Smooth muscle cell (in vitro differentiated cells): ENCODE measurements around the gene MEGF11. TPM values are rescaled to one million over a fixed set of nuclear protein-coding genes. Genes with fewer than 3 reads are reported as not detected.

Experiments used
- DNase-seq: peaks from one replicate; lab custom pipeline; 2025; ENCODE audit not compliant: unreplicated experiment; lab: John Stamatoyannopoulos, UW
- H2AFZ ChIP-seq: fragments of 200-600 bp; sonication (generic); 2 replicates; pipeline ENCODE4 v1.6.0; 2016; ENCODE audit warnings: antibody characterized with exemption, low read depth, mild to moderate bottlenecking
- H3F3A ChIP-seq: fragments of 200-600 bp; sonication (generic); 2 replicates; pipeline ENCODE4 v1.6.0; 2017; ENCODE audit warnings: antibody characterized with exemption, low read depth
- H3K27ac ChIP-seq: fragments of 200-600 bp; sonication (generic); 2 replicates; pipeline ENCODE4 v1.5.1; 2016; ENCODE audit warnings: low read depth, mild to moderate bottlenecking
- H3K27me3 ChIP-seq: fragments of 200-600 bp; sonication (generic); 2 replicates; pipeline ENCODE4 v1.6.1; 2016; ENCODE audit warnings: low read depth, mild to moderate bottlenecking
- H3K36me3 ChIP-seq: fragments of 200-600 bp; sonication (generic); 2 replicates; pipeline ENCODE4 v1.5.1; 2016; ENCODE audit warnings: low read depth
- H3K4me1 ChIP-seq: fragments of 200-600 bp; sonication (generic); 2 replicates; pipeline ENCODE4 v1.5.1; 2016; ENCODE audit warnings: low read depth
- H3K4me2 ChIP-seq: fragments of 200-600 bp; sonication (generic); 2 replicates; pipeline ENCODE4 v1.6.0; 2016; ENCODE audit warnings: mild to moderate bottlenecking
- H3K4me3 ChIP-seq: fragments of 200-600 bp; sonication (generic); 2 replicates; pipeline ENCODE4 v1.5.1; 2016; ENCODE audit warnings: mild to moderate bottlenecking
- H3K79me2 ChIP-seq: fragments of 200-600 bp; sonication (generic); 2 replicates; pipeline ENCODE4 v1.6.0; 2016; ENCODE audit warnings: low read depth, mild to moderate bottlenecking
- H3K9ac ChIP-seq: fragments of 200-600 bp; sonication (generic); 2 replicates; pipeline ENCODE4 v1.6.0; 2016; ENCODE audit warnings: low read depth
- H3K9me3 ChIP-seq: fragments of 200-600 bp; sonication (generic); replicated peaks from 2 replicates; pipeline ENCODE4 v1.5.1; 2016; ENCODE audit warnings: low read depth
- H4K20me1 ChIP-seq: fragments of 200-600 bp; sonication (generic); 2 replicates; pipeline ENCODE4 v1.6.0; 2016; ENCODE audit warnings: low read depth
- WGBS: methylation state at CpG from one replicate; pipeline ENCODE4 v1.1.7; 2016; ENCODE audit warnings: low lambda C conversion rate; 5-methylcytosine and 5-hydroxymethylcytosine counted together
- polyA plus RNA-seq: library from polyadenylated mRNA; unstranded; fragments of >200 nt; fragmentation: Nextera tagmentation; extraction: Ambion mirVana; gene quantifications from 2 replicates; pipeline ENCODE4 v1.2.1, GENCODE V29; 2016
- total RNA-seq: library from RNA; depleted of rRNA; stranded (reverse); fragments of >200 nt; gene quantifications from 2 replicates; pipeline ENCODE4 v1.2.3, GENCODE V29; 2014
- TF ChIP-seq, protein P1 (sequence below): fragments of 200-600 bp; sonication (generic); IDR thresholded peaks from 2 replicates; pipeline ENCODE4 v1.5.1; 2017; ENCODE audit warnings: borderline replicate concordance, mild to moderate bottlenecking, antibody characterized with exemption; ENCODE audit not compliant: insufficient read depth, poor library complexity, severe bottlenecking

The MEGF11 gene
- total and polyA plus RNA-seq, 2 experiments from 2014 or later = 0.08 TPM; not detected in 1

DNA sequence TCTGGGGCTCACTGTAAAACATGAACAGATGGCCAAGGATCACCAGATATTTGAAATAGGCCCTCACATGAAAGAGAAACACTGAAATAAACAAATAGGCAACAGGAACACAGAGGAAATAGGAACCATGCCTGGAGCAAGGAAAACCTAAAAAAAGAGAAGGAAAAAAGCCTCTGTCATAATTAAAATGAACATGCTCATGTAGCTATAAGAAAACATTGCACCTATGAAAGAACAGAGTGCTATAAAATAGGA, 281.9 kb downstream of the MEGF11 start:
- no peaks in the 10 kb centered on the region for H4K20me1 ChIP-seq
- H3K27ac ChIP-seq = no peak overlapping the region
- H3K4me1 ChIP-seq = no peaks in the 10 kb centered on the region
- H3K4me2 ChIP-seq = no peak overlapping the region
- H3K36me3 ChIP-seq = no peaks in the 10 kb centered on the region
- no peak overlapping the region for H3K9ac ChIP-seq
- DNase-seq = no peak
- H3F3A ChIP-seq = no peaks in the 10 kb centered on the region
- TF ChIP-seq, protein P1, sequence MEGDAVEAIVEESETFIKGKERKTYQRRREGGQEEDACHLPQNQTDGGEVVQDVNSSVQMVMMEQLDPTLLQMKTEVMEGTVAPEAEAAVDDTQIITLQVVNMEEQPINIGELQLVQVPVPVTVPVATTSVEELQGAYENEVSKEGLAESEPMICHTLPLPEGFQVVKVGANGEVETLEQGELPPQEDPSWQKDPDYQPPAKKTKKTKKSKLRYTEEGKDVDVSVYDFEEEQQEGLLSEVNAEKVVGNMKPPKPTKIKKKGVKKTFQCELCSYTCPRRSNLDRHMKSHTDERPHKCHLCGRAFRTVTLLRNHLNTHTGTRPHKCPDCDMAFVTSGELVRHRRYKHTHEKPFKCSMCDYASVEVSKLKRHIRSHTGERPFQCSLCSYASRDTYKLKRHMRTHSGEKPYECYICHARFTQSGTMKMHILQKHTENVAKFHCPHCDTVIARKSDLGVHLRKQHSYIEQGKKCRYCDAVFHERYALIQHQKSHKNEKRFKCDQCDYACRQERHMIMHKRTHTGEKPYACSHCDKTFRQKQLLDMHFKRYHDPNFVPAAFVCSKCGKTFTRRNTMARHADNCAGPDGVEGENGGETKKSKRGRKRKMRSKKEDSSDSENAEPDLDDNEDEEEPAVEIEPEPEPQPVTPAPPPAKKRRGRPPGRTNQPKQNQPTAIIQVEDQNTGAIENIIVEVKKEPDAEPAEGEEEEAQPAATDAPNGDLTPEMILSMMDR = no peak
- H3K27me3 ChIP-seq = peaks cover 12% of the 10 kb centered on the region
- no peaks in the 10 kb centered on the region for H3K9me3 ChIP-seq
- no peaks in the 10 kb centered on the region for H3K79me2 ChIP-seq
- no peak overlapping the region for H2AFZ ChIP-seq
- no peak overlapping the region for H3K4me3 ChIP-seq

DNA sequence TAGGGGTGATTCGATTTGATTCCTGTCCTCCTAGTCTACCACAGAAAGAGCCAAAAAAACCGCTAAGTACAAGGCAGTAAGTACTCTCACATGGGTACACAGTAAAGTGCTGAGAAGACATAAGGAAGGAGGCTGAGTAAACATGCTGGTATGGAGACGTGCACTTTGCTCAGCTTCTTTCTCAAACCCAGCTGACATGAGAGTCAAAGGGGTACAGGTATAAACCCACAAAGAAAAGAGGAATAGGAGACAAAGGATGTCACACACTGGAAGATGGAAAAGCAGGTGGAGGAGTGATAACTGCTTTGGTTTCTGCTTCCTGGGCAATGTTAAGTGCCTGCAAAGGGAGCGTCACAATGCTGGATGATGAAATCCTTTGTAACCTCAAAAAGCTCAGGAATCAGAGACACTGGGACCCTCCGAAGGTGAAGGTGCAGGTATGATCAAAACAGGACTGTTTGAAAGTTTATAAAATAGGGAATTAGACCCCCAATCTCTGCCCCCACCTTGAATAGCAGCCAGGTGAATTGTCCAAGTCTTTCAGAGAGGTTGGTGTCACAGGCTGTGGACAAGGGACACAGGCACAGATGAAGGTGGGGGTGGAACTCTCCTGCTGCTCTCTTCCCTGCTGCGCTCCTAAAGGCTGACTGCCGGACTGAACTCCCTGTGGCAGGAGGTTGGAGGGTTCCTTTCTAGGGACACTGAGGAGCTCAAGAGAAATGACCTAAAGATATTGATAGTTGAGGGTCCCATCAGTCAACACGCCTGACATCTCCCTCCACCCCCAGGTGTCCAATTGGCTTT, 282.4 kb downstream of the MEGF11 start:
- no peak overlapping the region for H3K4me2 ChIP-seq
- TF ChIP-seq, protein P1 = no peak
- H3K27ac ChIP-seq = no peak overlapping the region
- WGBS = 73% methylated on average over 8 of the region's 8 CpGs
- H3K27me3 ChIP-seq = peaks cover 12% of the 10 kb centered on the region
- no peaks in the 10 kb centered on the region for H3K79me2 ChIP-seq
- no peak overlapping the region for H3K9ac ChIP-seq
- H3K4me3 ChIP-seq = no peak overlapping the region
- H3K4me1 ChIP-seq = no peaks in the 10 kb centered on the region
- DNase-seq = no peak
- no peaks in the 10 kb centered on the region for H3K36me3 ChIP-seq
- no peaks in the 10 kb centered on the region for H4K20me1 ChIP-seq
- H2AFZ ChIP-seq = no peak overlapping the region
- no peaks in the 10 kb centered on the region for H3K9me3 ChIP-seq
- no peaks in the 10 kb centered on the region for H3F3A ChIP-seq

DNA sequence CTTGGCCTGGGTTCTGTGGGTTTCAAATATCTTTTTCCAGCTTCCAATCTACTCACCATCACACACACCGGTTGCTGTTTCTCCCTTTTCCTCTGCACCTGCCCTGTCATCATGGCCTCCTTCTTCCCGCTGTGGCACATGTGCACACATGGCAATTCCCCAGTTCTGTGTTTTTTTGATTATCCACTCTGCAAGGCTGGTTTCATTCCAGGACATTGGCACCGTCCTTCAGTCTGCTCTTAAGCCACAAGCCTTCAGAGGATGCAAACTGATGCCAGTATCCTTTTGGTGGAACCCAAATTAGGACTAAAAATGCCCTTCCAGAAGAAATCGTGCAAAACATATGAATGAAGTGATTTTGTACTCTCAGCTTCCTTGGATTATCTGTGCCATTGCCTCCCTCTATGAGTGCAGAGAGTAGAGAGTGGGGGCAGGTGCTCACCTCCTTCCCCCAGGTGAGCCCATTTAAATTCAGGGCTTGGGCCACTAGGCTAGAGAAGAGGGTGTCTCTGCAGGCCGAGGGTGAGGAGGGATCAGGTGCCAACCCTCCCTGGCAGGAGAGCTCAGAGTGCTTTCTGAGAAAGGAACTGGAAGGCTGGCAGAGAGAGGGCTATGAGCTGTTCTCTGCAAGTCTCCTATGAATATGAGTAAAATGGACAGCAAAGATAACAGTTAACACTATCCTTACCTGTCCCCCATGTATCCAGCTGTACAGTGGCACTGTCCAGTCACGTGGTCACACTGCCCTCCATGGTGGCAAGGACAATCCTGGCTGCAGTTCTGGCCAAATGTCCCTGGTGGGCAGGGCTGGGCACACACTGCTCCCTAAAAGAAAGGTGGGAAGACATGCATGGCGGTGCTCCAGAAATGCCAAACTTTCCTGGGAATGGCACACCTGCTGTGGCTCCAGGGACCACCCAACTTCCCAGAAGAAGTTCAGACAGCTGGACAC, 283.4 kb downstream of the MEGF11 start:
- Histone ChIP-seq H4K20me1 (no peaks in the 10 kb centered on the region), H3F3A (no peaks in the 10 kb centered on the region), H3K4me1 (no peaks in the 10 kb centered on the region), H2AFZ (no peak overlapping the region), H3K27ac (no peak overlapping the region), H3K4me2 (no peak overlapping the region), H3K4me3 (no peak overlapping the region), H3K79me2 (no peaks in the 10 kb centered on the region), H3K9ac (no peak overlapping the region), H3K36me3 (no peaks in the 10 kb centered on the region), H3K27me3 (peaks cover 12% of the 10 kb centered on the region), H3K9me3 (no peaks in the 10 kb centered on the region)
- TF ChIP-seq, protein P1 = no peak
- 87% methylated on average over 7 of the region's 7 CpGs for WGBS
- no peak for DNase-seq
